ENCODE measurements around the gene MAP3K5. TPM values are rescaled to one million over a fixed set of nuclear protein-coding genes. Genes with fewer than 3 reads are reported as not detected.

MAP3K5 gene
- total RNA-seq, 4 donors from 2014 or later: 18.7 to 24.1 (median 20.7) TPM

DNA sequence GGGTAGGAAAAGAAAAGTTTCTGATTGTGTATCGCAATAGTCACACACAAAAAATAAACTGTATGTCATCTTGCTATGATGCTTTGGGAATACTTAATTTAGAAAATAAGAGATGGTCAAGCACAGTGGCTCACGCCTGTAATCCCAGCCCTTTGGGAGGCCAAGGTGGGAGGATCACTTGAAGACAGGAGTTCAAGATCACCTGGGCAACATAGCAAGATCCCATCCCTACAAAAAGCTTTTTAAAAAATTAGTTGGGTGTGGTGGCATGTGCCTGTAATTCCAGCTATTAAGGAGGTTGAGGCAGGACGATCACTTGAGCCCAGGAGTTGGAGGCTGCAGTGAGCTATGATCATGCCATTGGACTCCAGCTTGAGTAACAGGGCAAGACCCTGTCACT, 269.6 kb downstream of the MAP3K5 start:
- no peaks in the 10 kb centered on the region for H3K36me3 ChIP-seq
- 94% methylated on average over 3 of the region's 3 CpGs for WGBS
- intact Hi-C loops (cut with DNase I): no loop called here
- TF ChIP-seq, protein P1, sequence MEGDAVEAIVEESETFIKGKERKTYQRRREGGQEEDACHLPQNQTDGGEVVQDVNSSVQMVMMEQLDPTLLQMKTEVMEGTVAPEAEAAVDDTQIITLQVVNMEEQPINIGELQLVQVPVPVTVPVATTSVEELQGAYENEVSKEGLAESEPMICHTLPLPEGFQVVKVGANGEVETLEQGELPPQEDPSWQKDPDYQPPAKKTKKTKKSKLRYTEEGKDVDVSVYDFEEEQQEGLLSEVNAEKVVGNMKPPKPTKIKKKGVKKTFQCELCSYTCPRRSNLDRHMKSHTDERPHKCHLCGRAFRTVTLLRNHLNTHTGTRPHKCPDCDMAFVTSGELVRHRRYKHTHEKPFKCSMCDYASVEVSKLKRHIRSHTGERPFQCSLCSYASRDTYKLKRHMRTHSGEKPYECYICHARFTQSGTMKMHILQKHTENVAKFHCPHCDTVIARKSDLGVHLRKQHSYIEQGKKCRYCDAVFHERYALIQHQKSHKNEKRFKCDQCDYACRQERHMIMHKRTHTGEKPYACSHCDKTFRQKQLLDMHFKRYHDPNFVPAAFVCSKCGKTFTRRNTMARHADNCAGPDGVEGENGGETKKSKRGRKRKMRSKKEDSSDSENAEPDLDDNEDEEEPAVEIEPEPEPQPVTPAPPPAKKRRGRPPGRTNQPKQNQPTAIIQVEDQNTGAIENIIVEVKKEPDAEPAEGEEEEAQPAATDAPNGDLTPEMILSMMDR (IDR thresholded peaks at IDR 0.05): no peak
- no peak for TF ChIP-seq POLR2AphosphoS5 (IDR thresholded peaks at IDR 0.05)
- no peak for TF ChIP-seq POLR2A (IDR thresholded peaks at IDR 0.05; ENCODE audit: low read depth)
- TF ChIP-seq EP300 (IDR thresholded peaks at IDR 0.05): no peak
- H3K9me3 ChIP-seq: no peaks in the 10 kb centered on the region
- H3K27ac ChIP-seq (replicated peaks in 1 of 4): no peak overlapping the region
- H3K4me3 ChIP-seq: no peak overlapping the region
- H3K27me3 ChIP-seq: no peaks in the 10 kb centered on the region
- peaks cover 0 to 13% (median 10%) of the 10 kb centered on the region in 4 donors for H3K4me1 ChIP-seq
- no peak for DNase-seq (ENCODE audit: extremely low spot score)

GRCh38 chr6:136521911-136522310, 270.4 kb downstream of the MAP3K5 start:
- 81% methylated on average over 4 of the region's 4 CpGs for WGBS
- TF ChIP-seq POLR2A (IDR thresholded peaks at IDR 0.05; ENCODE audit: low read depth) (no peak), EP300 (IDR thresholded peaks at IDR 0.05) (no peak), POLR2AphosphoS5 (IDR thresholded peaks at IDR 0.05) (no peak)
- TF ChIP-seq, protein P1 (IDR thresholded peaks at IDR 0.05): no peak
- Histone ChIP-seq H3K9me3 (no peaks in the 10 kb centered on the region), H3K36me3 (no peaks in the 10 kb centered on the region), H3K4me3 (no peak overlapping the region), H3K27me3 (no peaks in the 10 kb centered on the region), H3K27ac (replicated peaks in 1 of 4) (no peak overlapping the region), H3K4me1 (peaks cover 0 to 12% (median 9%) of the 10 kb centered on the region in 4 donors)
- intact Hi-C loops (cut with DNase I): no loop called here
- no peak for DNase-seq (ENCODE audit: extremely low spot score)

DNA sequence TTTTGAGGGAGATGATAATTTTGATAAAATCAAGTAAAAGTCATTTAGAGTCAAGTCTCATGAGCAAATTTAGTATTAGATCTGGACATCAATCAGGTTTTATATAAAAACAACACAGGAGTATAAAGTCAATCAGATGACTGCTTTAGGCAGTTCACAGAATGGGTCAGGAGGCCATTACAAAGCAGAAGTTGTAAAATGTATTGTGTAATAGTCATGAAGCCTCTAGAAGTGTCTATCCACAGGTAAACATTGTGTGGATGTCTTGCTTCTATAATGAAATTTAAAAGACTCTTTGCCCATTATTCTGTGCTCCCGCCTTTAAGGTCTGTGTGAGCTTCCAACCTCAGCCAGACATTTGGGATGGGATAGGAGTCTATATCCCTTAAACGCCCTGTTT, 270.9 kb downstream of the MAP3K5 start:
- TF ChIP-seq POLR2AphosphoS5 (IDR thresholded peaks at IDR 0.05): no peak
- TF ChIP-seq EP300 (IDR thresholded peaks at IDR 0.05): no peak
- intact Hi-C loops (cut with DNase I): no loop called here
- DNase-seq (ENCODE audit: extremely low spot score): no peak

DNA sequence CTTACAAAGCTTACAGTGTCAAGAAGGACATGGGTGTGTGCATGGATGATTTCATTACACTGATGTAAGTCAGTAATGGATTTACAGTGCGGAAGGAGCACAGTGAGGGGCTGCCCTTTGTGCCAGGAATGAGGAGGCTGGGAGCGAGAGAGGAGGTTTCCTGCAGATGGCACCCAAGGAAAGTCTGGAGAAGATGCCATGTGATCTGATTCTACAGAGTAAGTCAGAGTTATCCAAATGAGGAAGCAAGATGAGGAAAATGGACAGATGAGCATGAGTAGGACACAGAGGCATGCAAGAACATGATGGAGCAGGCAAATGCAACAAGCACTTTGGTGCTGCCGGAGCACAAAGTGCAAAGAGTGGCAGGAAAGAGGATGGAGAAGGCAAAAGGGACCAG, 271.8 kb downstream of the MAP3K5 start:
- intact Hi-C loops (cut with DNase I): no loop called here
- Histone ChIP-seq H3K4me3 (no peak overlapping the region), H3K4me1 (no peaks in the 10 kb centered on the region), H3K36me3 (no peaks in the 10 kb centered on the region), H3K9me3 (no peaks in the 10 kb centered on the region), H3K27me3 (no peaks in the 10 kb centered on the region), H3K27ac (replicated peaks in 1 of 4) (no peak overlapping the region)
- WGBS: 90% methylated on average over 3 of the region's 3 CpGs
- no peak for TF ChIP-seq POLR2AphosphoS5 (IDR thresholded peaks at IDR 0.05)
- TF ChIP-seq EP300 (IDR thresholded peaks at IDR 0.05): no peak
- TF ChIP-seq, protein P1 (IDR thresholded peaks at IDR 0.05): no peak
- no peak for TF ChIP-seq POLR2A (IDR thresholded peaks at IDR 0.05; ENCODE audit: low read depth)
- DNase-seq (ENCODE audit: extremely low spot score): peak; percentile 37

More for the DNA sequence above, 270.9 kb downstream of the MAP3K5 start:
- no peaks in the 10 kb centered on the region for H3K27me3 ChIP-seq
- H3K4me3 ChIP-seq: no peak overlapping the region
- peaks cover 0 to 7% (median 4%) of the 10 kb centered on the region in 4 donors for H3K4me1 ChIP-seq
- H3K36me3 ChIP-seq: no peaks in the 10 kb centered on the region
- no peaks in the 10 kb centered on the region for H3K9me3 ChIP-seq
- H3K27ac ChIP-seq (replicated peaks in 1 of 4): no peak overlapping the region
- 64% methylated on average over 2 of the region's 2 CpGs for WGBS

GRCh38 chr6:136517582-136517981, 274.7 kb downstream of the MAP3K5 start:
- no peaks in the 10 kb centered on the region for H3K27me3 ChIP-seq
- no peaks in the 10 kb centered on the region for H3K36me3 ChIP-seq
- H3K4me3 ChIP-seq: no peak overlapping the region
- WGBS: 89% methylated on average over 3 of the region's 3 CpGs
- no peak for DNase-seq (ENCODE audit: extremely low spot score)
- intact Hi-C loops (cut with DNase I): no loop called here
- no peaks in the 10 kb centered on the region for H3K4me1 ChIP-seq
- TF ChIP-seq, protein P1 (IDR thresholded peaks at IDR 0.05): no peak
- TF ChIP-seq POLR2A (IDR thresholded peaks at IDR 0.05; ENCODE audit: low read depth) (no peak), EP300 (IDR thresholded peaks at IDR 0.05) (no peak), POLR2AphosphoS5 (IDR thresholded peaks at IDR 0.05) (no peak)
- no peaks in the 10 kb centered on the region for H3K9me3 ChIP-seq
- no peak overlapping the region for H3K27ac ChIP-seq (replicated peaks in 1 of 4)
